Peyer's patch (tissue), 4 donors: ENCODE data around the gene GHRHR.

Source experiments
- CTCF ChIP-seq, 6 experiments: fragments of 450-650 bp in 4 of 6; fragments of 200-600 bp in 2 of 6; sonication (generic) in 1 of 6; IDR thresholded peaks; one replicate each; pipeline ENCODE4 v1.5.1; 2017 to 2019; ENCODE audit warnings: antibody characterized with exemption in 6 of 6, mild to moderate bottlenecking in 3 of 6, moderate library complexity in 1 of 6
- POLR2A ChIP-seq, 2 donors: fragments of 450-650 bp; IDR thresholded peaks; one replicate each; pipeline ENCODE4 v1.5.1; 2017; ENCODE audit warnings: antibody characterized with exemption in 2 of 2, mild to moderate bottlenecking in 2 of 2, moderate library complexity in 2 of 2

DNA sequence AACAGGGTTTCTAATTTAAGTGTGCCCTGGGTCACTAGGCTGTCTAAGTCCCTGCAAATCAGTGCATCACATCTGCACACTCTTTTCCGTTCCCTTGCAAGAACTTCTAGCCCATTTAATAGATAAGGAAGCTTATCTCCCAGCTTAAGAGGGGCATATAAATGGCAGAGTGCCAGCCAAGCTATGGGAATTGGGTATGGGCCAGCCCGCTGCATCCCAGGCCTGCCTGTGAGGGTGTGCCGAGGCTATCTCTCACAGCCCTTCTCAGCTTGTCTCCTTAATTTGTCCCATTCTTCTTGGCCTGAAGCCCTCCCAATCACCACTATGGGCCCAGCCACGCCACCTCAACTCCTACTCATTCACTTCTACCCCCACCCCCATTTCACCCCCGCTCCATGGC is 37.4 kb upstream of the GHRHR start:
- no peak for TF ChIP-seq CTCF (IDR thresholded peaks at IDR 0.05)
- no peak for TF ChIP-seq POLR2A (IDR thresholded peaks at IDR 0.05)
